Activated CD8-positive, alpha-beta memory T cell treated with anti-CD3 and anti-CD28 coated beads for 4 hours (primary cell): ENCODE results near the gene FAM50A.

ENCODE experiments used
- DNase-seq, 2 donors: peaks; one replicate each; pipeline ENCODE4 v3.0.0-alpha.2; 2020; ENCODE audit warnings: low read depth in 2 of 2

The FAM50A gene

GRCh38 chrX:154437971-154438893 lies 5.7 kb upstream of the FAM50A start:
- no peak for DNase-seq

- no peak for DNase-seq
Measured at GRCh38 chrX:154439841-154440240, 4.1 kb upstream of the FAM50A start.

GRCh38 chrX:154440623-154441357 lies 3.2 kb upstream of the FAM50A start:
- no peak for DNase-seq

- no peak for DNase-seq
Measured at GRCh38 chrX:154441564-154441963, 2.4 kb upstream of the FAM50A start.

GRCh38 chrX:154441984-154442707 lies 1.8 kb upstream of the FAM50A start:
- DNase-seq: no peak

- DNase-seq: no peak
Measured at GRCh38 chrX:154443479-154443910, 446 bp upstream of the FAM50A start.

GRCh38 chrX:154444755-154445246 lies 860 bp downstream of the FAM50A start:
- DNase-seq: no peak

- no peak for DNase-seq
Measured at GRCh38 chrX:154445776-154446175, 1.8 kb downstream of the FAM50A start.

GRCh38 chrX:154446430-154446829 lies 2.5 kb downstream of the FAM50A start:
- DNase-seq: no peak

GRCh38 chrX:154448484-154448883 lies 4.5 kb downstream of the FAM50A start:
- no peak for DNase-seq

GRCh38 chrX:154449618-154450017 lies 5.7 kb downstream of the FAM50A start:
- DNase-seq: no peak

- no peak for DNase-seq
Measured at GRCh38 chrX:154450312-154450711, 6.4 kb downstream of the FAM50A start.

- no peak for DNase-seq
Measured at GRCh38 chrX:154452823-154453222, 8.9 kb downstream of the FAM50A start.

- peak in 1 of 2 donors; percentile 16 for DNase-seq
Measured at GRCh38 chrX:154457491-154458115, 13.7 kb downstream of the FAM50A start.

- peak; percentile 20 to 37 for DNase-seq
Measured at GRCh38 chrX:154458116-154458953, 14.4 kb downstream of the FAM50A start, which contains the start of gene PLXNA3. PLXNA3 (plus strand) TSS chrX:154458281; CDS start chrX:154460184, 1,903 bp downstream.

- no peak for DNase-seq
Measured at GRCh38 chrX:154458954-154459778, 15.2 kb downstream of the FAM50A start.

GRCh38 chrX:154459832-154460231 lies 15.9 kb downstream of the FAM50A start:
- no peak for DNase-seq

GRCh38 chrX:154460326-154460725 lies 16.4 kb downstream of the FAM50A start:
- DNase-seq: no peak

- no peak for DNase-seq
Measured at GRCh38 chrX:154462396-154462795, 18.5 kb downstream of the FAM50A start.
